Uterus (tissue), 4 donors: ENCODE results near the gene SREK1IP1. TPM values are rescaled to one million over a fixed set of nuclear protein-coding genes. Genes with fewer than 3 reads are reported as not detected.
A peak's percentile ranks its signal among the peaks of the same experiment; 100 is the strongest.

Source experiments
- DNase-seq, 2 donors: peaks; one replicate each; pipeline ENCODE4 v3.0.0-alpha.2; 2019 to 2020
- H3K27ac ChIP-seq, 2 donors: fragments of 200-600 bp; sonication (generic); 1 replicate in 1 of 2; 2 replicates in 1 of 2; pipeline ENCODE4 v1.5.1; 2016 to 2018
- H3K27me3 ChIP-seq, 2 donors: fragments of 200-600 bp; sonication (generic); one replicate each; pipeline ENCODE4 v1.5.1; 2018 to 2019; ENCODE audit warnings: control low read depth in 1 of 2
- H3K36me3 ChIP-seq, 2 donors: fragments of 200-600 bp; sonication (generic); one replicate each; pipeline ENCODE4 v1.5.1; 2019; ENCODE audit warnings: control low read depth in 1 of 2
- H3K4me1 ChIP-seq, 2 donors: fragments of 200-600 bp; sonication (generic); one replicate each; pipeline ENCODE4 v1.5.1; 2018 to 2019; ENCODE audit warnings: control low read depth in 1 of 2
- H3K4me3 ChIP-seq, 2 donors: fragments of 200-600 bp; sonication (generic); 1 replicate in 1 of 2; 2 replicates in 1 of 2; pipeline ENCODE4 v1.5.1; 2018 to 2019; ENCODE audit warnings: mild to moderate bottlenecking in 1 of 2
- H3K9me3 ChIP-seq, 2 donors: fragments of 200-600 bp; sonication (generic); one replicate each; pipeline ENCODE4 v1.5.1; 2019; ENCODE audit warnings: control low read depth in 1 of 2
- POLR2A ChIP-seq, 2 donors: fragments of 450-650 bp; IDR thresholded peaks; one replicate each; pipeline ENCODE4 v1.6.1; 2016; ENCODE audit warnings: antibody characterized with exemption in 2 of 2, mild to moderate bottlenecking in 1 of 2, moderate library complexity in 1 of 2
- intact Hi-C: fragments of 100-400 bp; cut with DNase I; formaldehyde crosslinking; loops from one replicate; pipeline ENCODE4 v1.15.1; 2023; ENCODE audit warnings: low total_unique reads
- total RNA-seq, 4 donors: library from RNA; depleted of rRNA in 3 of 4; stranded (reverse); fragments of >200 nt in 3 of 4; gene quantifications; one replicate each; pipeline versions ENCODE4 v1.1.0 to v1.2.4, GENCODE V29; 2014 to 2023
- TF ChIP-seq, protein P1 (sequence below), 4 experiments: fragments of 200-600 bp in 2 of 4; fragments of 450-650 bp in 2 of 4; sonication (generic) in 2 of 4; IDR thresholded peaks; one replicate each; pipeline ENCODE4 v1.5.1; 2016 to 2019; ENCODE audit warnings: antibody characterized with exemption in 4 of 4, mild to moderate bottlenecking in 2 of 4, moderate library complexity in 1 of 4
- donor health status: DM: yes; HTN: yes; CAD: no.

Gene SREK1IP1
- total RNA-seq, 4 donors from 2014 or later: 3.6 to 28.4 (median 18.0) TPM

DNA sequence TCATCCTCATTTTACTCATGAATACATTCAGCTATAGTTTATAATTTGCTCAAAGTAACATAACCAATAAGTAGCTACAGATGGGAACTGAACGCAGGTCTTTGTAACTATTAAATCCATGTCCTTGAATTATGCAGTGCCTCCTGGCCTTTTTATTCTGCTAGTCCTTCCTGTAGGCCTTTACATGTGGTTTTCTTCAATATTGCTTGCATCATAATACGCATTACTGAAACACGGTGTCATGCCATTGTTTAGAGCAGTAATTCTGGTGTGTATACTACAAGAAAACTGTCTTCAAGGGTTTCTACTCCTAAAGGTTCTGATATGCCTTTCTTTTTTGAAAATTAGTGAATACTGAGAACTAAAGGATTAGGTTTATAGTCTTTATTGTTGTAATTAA, 21.0 kb upstream of the SREK1IP1 start:
- Histone ChIP-seq H3K9me3 (no peaks in the 10 kb centered on the region), H3K4me1 (peaks cover 5% of the 10 kb centered on the region in 2 donors), H3K36me3 (no peaks in the 10 kb centered on the region), H3K4me3 (no peak overlapping the region), H3K27me3 (no peaks in the 10 kb centered on the region), H3K27ac (no peak overlapping the region)
- no peak for DNase-seq
- TF ChIP-seq POLR2A (IDR thresholded peaks at IDR 0.05): no peak
- TF ChIP-seq, protein P1, sequence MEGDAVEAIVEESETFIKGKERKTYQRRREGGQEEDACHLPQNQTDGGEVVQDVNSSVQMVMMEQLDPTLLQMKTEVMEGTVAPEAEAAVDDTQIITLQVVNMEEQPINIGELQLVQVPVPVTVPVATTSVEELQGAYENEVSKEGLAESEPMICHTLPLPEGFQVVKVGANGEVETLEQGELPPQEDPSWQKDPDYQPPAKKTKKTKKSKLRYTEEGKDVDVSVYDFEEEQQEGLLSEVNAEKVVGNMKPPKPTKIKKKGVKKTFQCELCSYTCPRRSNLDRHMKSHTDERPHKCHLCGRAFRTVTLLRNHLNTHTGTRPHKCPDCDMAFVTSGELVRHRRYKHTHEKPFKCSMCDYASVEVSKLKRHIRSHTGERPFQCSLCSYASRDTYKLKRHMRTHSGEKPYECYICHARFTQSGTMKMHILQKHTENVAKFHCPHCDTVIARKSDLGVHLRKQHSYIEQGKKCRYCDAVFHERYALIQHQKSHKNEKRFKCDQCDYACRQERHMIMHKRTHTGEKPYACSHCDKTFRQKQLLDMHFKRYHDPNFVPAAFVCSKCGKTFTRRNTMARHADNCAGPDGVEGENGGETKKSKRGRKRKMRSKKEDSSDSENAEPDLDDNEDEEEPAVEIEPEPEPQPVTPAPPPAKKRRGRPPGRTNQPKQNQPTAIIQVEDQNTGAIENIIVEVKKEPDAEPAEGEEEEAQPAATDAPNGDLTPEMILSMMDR (IDR thresholded peaks at IDR 0.05): no peak
- intact Hi-C loops: loop anchor here (10.0 kb wide), 1 partner anchor 155 kb away; no protein-coding TSS in a partner anchor

DNA sequence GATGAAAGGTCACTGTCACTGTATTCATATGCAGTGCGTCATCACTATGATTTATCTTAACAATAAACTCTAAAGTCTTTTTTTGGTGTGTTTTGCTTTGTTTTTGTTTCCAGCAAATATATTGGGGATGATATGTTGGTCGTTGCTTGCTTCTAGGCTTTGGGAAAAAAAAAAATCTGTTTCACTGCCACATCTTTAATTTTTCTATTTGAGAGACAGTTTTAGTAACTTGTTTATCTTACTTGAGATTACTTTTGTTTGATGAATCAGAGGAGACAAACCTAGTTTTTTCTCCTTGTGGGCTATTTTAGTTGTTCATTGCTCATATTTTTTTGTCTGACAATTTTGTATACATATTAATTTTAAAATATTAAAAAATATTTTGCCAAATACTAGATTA, 19.7 kb upstream of the SREK1IP1 start:
- TF ChIP-seq, protein P1 (IDR thresholded peaks at IDR 0.05): no peak
- no peak for TF ChIP-seq POLR2A (IDR thresholded peaks at IDR 0.05)
- no peaks in the 10 kb centered on the region for H3K36me3 ChIP-seq
- H3K27me3 ChIP-seq: no peaks in the 10 kb centered on the region
- H3K4me1 ChIP-seq: peaks cover 0 to 5% of the 10 kb centered on the region in 2 donors
- no peak overlapping the region for H3K4me3 ChIP-seq
- no peaks in the 10 kb centered on the region for H3K9me3 ChIP-seq
- H3K27ac ChIP-seq: peak overlapping the region in 1 of 2 donors; percentile 34
- intact Hi-C loops: loop anchor here (10.0 kb wide), 1 partner anchor 153 kb away; no protein-coding TSS in a partner anchor
- DNase-seq: no peak

DNA sequence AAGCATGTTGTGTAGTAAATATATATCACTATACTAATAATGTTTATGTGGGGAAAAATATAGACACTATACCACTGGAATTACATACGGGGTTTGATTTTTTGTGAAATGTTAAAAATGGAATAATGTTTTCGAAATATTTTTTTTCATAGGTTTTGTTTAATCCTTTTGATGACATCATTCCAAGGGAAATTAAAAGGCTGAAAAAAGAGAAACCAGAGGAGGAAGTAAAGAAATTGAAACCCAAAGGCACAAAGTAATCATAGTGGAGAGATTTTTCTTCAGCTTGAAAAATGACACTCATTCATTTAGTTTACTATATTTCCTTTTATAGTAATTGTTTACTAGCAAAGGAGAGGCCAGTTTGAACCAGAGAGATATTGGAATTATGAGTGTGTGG, 17.9 kb upstream of the SREK1IP1 start:
- Histone ChIP-seq H3K9me3 (no peaks in the 10 kb centered on the region), H3K27ac (no peak overlapping the region), H3K4me1 (peaks cover 0 to 5% of the 10 kb centered on the region in 2 donors), H3K36me3 (no peaks in the 10 kb centered on the region), H3K27me3 (no peaks in the 10 kb centered on the region), H3K4me3 (no peak overlapping the region)
- TF ChIP-seq, protein P1 (IDR thresholded peaks at IDR 0.05): no peak
- TF ChIP-seq POLR2A (IDR thresholded peaks at IDR 0.05): no peak
- intact Hi-C loops: loop anchor here (10.0 kb wide), 1 partner anchor 152 kb away; no protein-coding TSS in a partner anchor
- DNase-seq: no peak

DNA sequence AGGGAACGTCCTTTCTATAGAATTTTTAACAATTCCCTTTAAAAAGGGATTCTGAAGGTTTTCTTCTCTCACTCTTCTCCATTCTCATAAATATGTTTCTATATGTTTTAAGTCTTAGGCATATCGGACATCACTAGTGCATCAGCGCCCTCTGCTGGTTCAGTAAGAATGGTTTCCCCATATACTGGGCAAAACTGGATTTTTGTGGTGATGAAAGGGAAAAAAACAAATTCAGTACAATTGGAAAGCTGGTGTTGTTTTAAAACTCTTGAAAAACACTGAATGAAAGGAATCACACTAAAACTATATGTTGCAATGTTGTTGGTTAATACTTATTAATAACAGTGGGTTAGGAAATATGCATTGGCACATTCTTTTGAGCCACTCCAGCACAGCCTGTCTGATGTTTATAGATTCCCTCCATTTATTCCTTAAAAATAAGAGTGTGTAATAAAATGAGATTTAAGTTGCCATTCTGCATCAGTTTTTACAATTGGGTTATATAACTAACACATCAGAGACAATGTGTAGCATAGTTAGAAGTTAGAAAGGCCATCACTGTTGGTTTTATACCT, 16.0 kb upstream of the SREK1IP1 start:
- Histone ChIP-seq H3K9me3 (no peaks in the 10 kb centered on the region), H3K4me3 (no peak overlapping the region), H3K27ac (no peak overlapping the region), H3K27me3 (no peaks in the 10 kb centered on the region), H3K36me3 (no peaks in the 10 kb centered on the region), H3K4me1 (peaks cover 0 to 5% of the 10 kb centered on the region in 2 donors)
- DNase-seq: peak; percentile 40 to 73
- intact Hi-C loops: loop anchor here (10.0 kb wide), 1 partner anchor 150 kb away; no protein-coding TSS in a partner anchor
- TF ChIP-seq, protein P1 (IDR thresholded peaks at IDR 0.05): peak; percentile 53 to 75 (median 71)
- TF ChIP-seq POLR2A (IDR thresholded peaks at IDR 0.05): no peak

DNA sequence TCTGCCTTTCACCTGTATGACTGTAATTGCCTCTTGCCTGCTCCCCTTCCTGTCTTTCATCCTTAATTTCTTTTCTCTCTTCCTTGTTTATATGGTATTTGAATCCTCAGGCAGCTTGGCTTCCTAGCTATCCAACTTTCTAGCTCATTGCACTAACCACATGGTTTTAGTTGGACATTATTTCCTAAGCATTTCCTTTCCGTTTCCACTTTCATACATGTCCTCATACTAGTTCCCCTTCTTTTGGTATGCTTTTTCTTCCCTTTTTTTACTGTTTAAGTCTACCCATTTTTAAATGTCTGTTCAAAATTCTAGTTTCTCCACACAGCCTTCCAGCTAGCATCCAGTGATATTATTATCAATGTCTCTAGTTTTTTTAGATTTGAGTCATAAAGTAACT, 6.8 kb upstream of the SREK1IP1 start:
- intact Hi-C loops: no loop called here
- H3K27me3 ChIP-seq: no peaks in the 10 kb centered on the region
- H3K36me3 ChIP-seq: no peaks in the 10 kb centered on the region
- H3K4me3 ChIP-seq: no peak overlapping the region
- no peak for TF ChIP-seq POLR2A (IDR thresholded peaks at IDR 0.05)
- TF ChIP-seq, protein P1 (IDR thresholded peaks at IDR 0.05): no peak
- H3K27ac ChIP-seq: no peak overlapping the region
- no peaks in the 10 kb centered on the region for H3K9me3 ChIP-seq
- DNase-seq: no peak
- H3K4me1 ChIP-seq: no peaks in the 10 kb centered on the region
